HepG2 (cell line): ENCODE measurements around the gene SNX24. TPM values are rescaled to one million over a fixed set of nuclear protein-coding genes. Genes with fewer than 3 reads are reported as not detected.
A peak's percentile ranks its signal among the peaks of the same experiment; 100 is the strongest.

Experiments
- AHR ChIP-seq: IDR thresholded peaks from 2 replicates; pipeline ENCODE4 v1.6.1; 2018; ENCODE audit warnings: missing genetic modification reagents, missing compliant biosample characterization
- ATF7-NPFF ChIP-seq: sonication (generic); formaldehyde crosslinking; IDR thresholded peaks from 2 replicates; pipeline ENCODE4 v1.8.1; 2023; ENCODE audit warnings: mild to moderate bottlenecking, low read depth, missing genetic modification reagents, moderate library complexity
- BCL6 ChIP-seq: IDR thresholded peaks from 2 replicates; pipeline ENCODE4 v1.6.1; 2016; ENCODE audit warnings: missing genetic modification reagents, missing compliant biosample characterization
- CEBPG ChIP-seq: IDR thresholded peaks from 2 replicates; pipeline ENCODE4 v1.6.1; 2016
- CEBPZ ChIP-seq: IDR thresholded peaks from 2 replicates; pipeline ENCODE4 v1.6.1; 2012; ENCODE audit warnings: low read length, improper control_type of control experiment
- DPF2 ChIP-seq: sonication (generic); formaldehyde crosslinking; IDR thresholded peaks from 2 replicates; pipeline ENCODE4 v1.4.0; 2020; ENCODE audit warnings: mild to moderate bottlenecking, low read depth, missing genetic modification reagents, borderline replicate concordance
- ELF1 ChIP-seq: sonication (generic); formaldehyde crosslinking; IDR thresholded peaks from 2 replicates; pipeline ENCODE4 v1.4.0; 2020; ENCODE audit warnings: missing genetic modification reagents
- EP300 ChIP-seq, 3 experiments: sonication (generic) in 1 of 3; formaldehyde crosslinking in 1 of 3; IDR thresholded peaks; 2 replicates each; pipeline versions ENCODE4 v1.5.1 to v1.6.1; 2011 to 2020; ENCODE audit warnings: low read depth in 2 of 3, low read length in 2 of 3, borderline replicate concordance in 1 of 3, improper control_type of control experiment in 1 of 3, mild to moderate bottlenecking in 1 of 3, missing genetic modification reagents in 1 of 3, moderate library complexity in 1 of 3
- HOXA3 ChIP-seq: sonication (generic); formaldehyde crosslinking; IDR thresholded peaks from 2 replicates; pipeline ENCODE4 v1.5.0; 2020; ENCODE audit warnings: missing genetic modification reagents
- JDP2 ChIP-seq: sonication (generic); formaldehyde crosslinking; IDR thresholded peaks from 2 replicates; pipeline ENCODE4 v1.8.1; 2022; ENCODE audit warnings: missing genetic modification reagents, borderline replicate concordance
- KLF11 ChIP-seq: IDR thresholded peaks from 2 replicates; pipeline ENCODE4 v1.6.1; 2016; ENCODE audit warnings: missing compliant biosample characterization
- MED13 ChIP-seq: sonication (generic); formaldehyde crosslinking; IDR thresholded peaks from 2 replicates; pipeline ENCODE4 v1.5.0; 2020; ENCODE audit warnings: missing genetic modification reagents
- MEF2D ChIP-seq: sonication (generic); formaldehyde crosslinking; IDR thresholded peaks from 2 replicates; pipeline ENCODE4 v1.5.1; 2020; ENCODE audit warnings: mild to moderate bottlenecking, missing genetic modification reagents
- MYNN ChIP-seq: sonication (generic); formaldehyde crosslinking; IDR thresholded peaks from 2 replicates; pipeline ENCODE4 v1.4.0; 2020; ENCODE audit warnings: mild to moderate bottlenecking, low read depth, missing genetic modification reagents
- PCBP2 ChIP-seq: fragments of 200-400 bp; formaldehyde crosslinking; optimal IDR thresholded peaks from 2 replicates; pipeline ENCODE3; 2018; ENCODE audit warnings: low read length, low read depth; ENCODE audit not compliant: poor library complexity, severe bottlenecking
- RARA ChIP-seq: IDR thresholded peaks from 2 replicates; pipeline ENCODE4 v1.6.1; 2016; ENCODE audit warnings: missing genetic modification reagents, missing compliant biosample characterization
- RELA ChIP-seq: sonication (generic); formaldehyde crosslinking; IDR thresholded peaks from 2 replicates; pipeline ENCODE4 v1.4.0; 2020; ENCODE audit warnings: missing genetic modification reagents
- SRSF1 ChIP-seq: fragments of 200-400 bp; formaldehyde crosslinking; optimal IDR thresholded peaks from 2 replicates; pipeline ENCODE3; 2017; ENCODE audit warnings: mild to moderate bottlenecking, low read depth, low read length, moderate library complexity
- SRSF9 ChIP-seq: fragments of 200-400 bp; formaldehyde crosslinking; IDR thresholded peaks from 2 replicates; pipeline ENCODE4 v1.6.1; 2018; ENCODE audit warnings: borderline replicate concordance, mild to moderate bottlenecking, low read depth, low read length; ENCODE audit not compliant: insufficient read depth, poor library complexity, severe bottlenecking
- TBX3 ChIP-seq: fragments of 450-650 bp; IDR thresholded peaks from 2 replicates; pipeline ENCODE4 v1.6.1; 2017; ENCODE audit warnings: antibody characterized with exemption, mild to moderate bottlenecking, inconsistent platforms, borderline replicate concordance
- TFDP2 ChIP-seq: sonication (generic); formaldehyde crosslinking; IDR thresholded peaks from 2 replicates; pipeline ENCODE4 v1.4.0; 2020; ENCODE audit warnings: missing genetic modification reagents
- ZFP36 ChIP-seq: fragments of 150-350 bp; IDR thresholded peaks from 2 replicates; pipeline ENCODE4 v1.6.1; 2018; ENCODE audit warnings: borderline replicate concordance, low read length, low read depth; ENCODE audit not compliant: partially characterized antibody
- ZNF136 ChIP-seq: sonication (generic); formaldehyde crosslinking; IDR thresholded peaks from 2 replicates; pipeline ENCODE4 v1.8.1; 2022; ENCODE audit warnings: low read depth, mild to moderate bottlenecking, moderate library complexity, missing genetic modification reagents
- ZNF138 ChIP-seq: sonication (generic); formaldehyde crosslinking; IDR thresholded peaks from 2 replicates; pipeline ENCODE4 v1.5.0; 2020; ENCODE audit warnings: mild to moderate bottlenecking, low read depth, missing genetic modification reagents
- ZNF441 ChIP-seq: sonication (generic); formaldehyde crosslinking; IDR thresholded peaks from 2 replicates; pipeline ENCODE4 v1.7.0; 2021; ENCODE audit warnings: missing genetic modification reagents, borderline replicate concordance
- ZNF451 ChIP-seq: sonication (generic); formaldehyde crosslinking; IDR thresholded peaks from 2 replicates; pipeline ENCODE4 v1.5.0; 2020; ENCODE audit warnings: mild to moderate bottlenecking, missing genetic modification reagents
- ZNF543 ChIP-seq: sonication (generic); formaldehyde crosslinking; IDR thresholded peaks from 2 replicates; pipeline ENCODE4 v1.4.0; 2020; ENCODE audit warnings: mild to moderate bottlenecking, missing genetic modification reagents
- ZNF546 ChIP-seq: sonication (generic); formaldehyde crosslinking; conservative IDR thresholded peaks from 2 replicates; pipeline ENCODE4 v1.8.1; 2023; ENCODE audit warnings: mild to moderate bottlenecking, missing genetic modification reagents
- ZNF746 ChIP-seq: sonication (generic); formaldehyde crosslinking; IDR thresholded peaks from 2 replicates; pipeline ENCODE4 v1.8.0; 2022; ENCODE audit warnings: mild to moderate bottlenecking, missing genetic modification reagents
- ZSCAN9 ChIP-seq: IDR thresholded peaks from 2 replicates; pipeline ENCODE4 v1.6.1; 2016; ENCODE audit warnings: borderline replicate concordance
- polyA plus RNA-seq, 8 experiments: library from polyadenylated mRNA; depleted of rRNA in 3 of 8; stranded (reverse) in 7 of 8; unstranded in 1 of 8; fragments of >200 nt; fragmentation: Illumina TruSeq in 4 of 8; extraction: Trizol in 4 of 8; gene quantifications; 2 replicates each; pipeline versions ENCODE4 v1.2.1 to v1.2.3, GENCODE V29; 2011 to 2016; ENCODE audit warnings: low read depth in 4 of 8, missing spikeins in 1 of 8, mixed read lengths in 1 of 8; ENCODE audit not compliant: insufficient read depth in 1 of 8
- total RNA-seq, 5 experiments: library from RNA; depleted of rRNA; stranded (reverse); fragments of >200 nt; fragmentation: Illumina TruSeq; extraction: Trizol; gene quantifications; 2 replicates each; pipeline ENCODE4 v1.2.3, GENCODE V29; 2016; ENCODE audit warnings: low read depth in 1 of 5

The SNX24 gene
- total and polyA plus RNA-seq, 2 of the 13 experiments (the other 11 are each of a cell fraction or from before 2014, with no cell fraction given) = 7.2 to 23.7 TPM

- no peak for TF ChIP-seq AHR (CRISPR knock-in tag)
- no peak for TF ChIP-seq SRSF9
- TF ChIP-seq RELA = no peak
- TF ChIP-seq BCL6 (CRISPR knock-in tag) = peak; percentile 91
- TF ChIP-seq PCBP2 = no peak
- no peak for TF ChIP-seq MED13
- no peak for TF ChIP-seq ZNF138 (CRISPR knock-in tag)
- peak in 1 of 2 experiments; percentile 54; a peak in 1 of 4 replicates for TF ChIP-seq EP300 (IDR thresholded peaks at IDR 0.05; ENCODE audit: low read depth in 2 of 2, low read length in 2 of 2)
- TF ChIP-seq EP300 (CRISPR knock-in tag; IDR thresholded peaks at IDR 0.05; ENCODE audit: borderline replicate concordance) = no peak
- TF ChIP-seq JDP2 (CRISPR knock-in tag) = no peak
- no peak for TF ChIP-seq TBX3
- peak; percentile 47 for TF ChIP-seq RARA (CRISPR knock-in tag)
- peak; percentile 51; the same call in 1 of the 2 replicates for TF ChIP-seq CEBPG
- TF ChIP-seq ZNF441 (CRISPR knock-in tag) = no peak
- no peak for TF ChIP-seq MEF2D (CRISPR knock-in tag)
- no peak for TF ChIP-seq ZFP36
- no peak for TF ChIP-seq ZNF746 (CRISPR knock-in tag)
- TF ChIP-seq ELF1 (CRISPR knock-in tag) = no peak
- no peak for TF ChIP-seq TFDP2 (CRISPR knock-in tag)
- TF ChIP-seq ZNF136 (CRISPR knock-in tag) = no peak
- no peak for TF ChIP-seq DPF2 (CRISPR knock-in tag)
- no peak for TF ChIP-seq ZSCAN9 (CRISPR knock-in tag)
- no peak for TF ChIP-seq SRSF1
- TF ChIP-seq CEBPZ = no peak
- no peak for TF ChIP-seq ZNF546 (CRISPR knock-in tag)
- no peak for TF ChIP-seq MYNN (CRISPR knock-in tag)
- TF ChIP-seq ZNF451 (CRISPR knock-in tag) = no peak
- no peak for TF ChIP-seq ATF7-NPFF
- no peak for TF ChIP-seq ZNF543 (CRISPR knock-in tag)
- TF ChIP-seq KLF11 (CRISPR knock-in tag) = no peak
- TF ChIP-seq HOXA3 = no peak
These were observed 688 bp downstream of the SNX24 start (continued) for GRCh38 chr5:122846051-122846550.
